CD4-positive, alpha-beta T cell treated with Interleukin-4 for 1 hour (primary cell): Measurements from ENCODE around the gene DEUP1.

Experiments used
- DNase-seq, 2 donors: peaks; one replicate each; pipeline ENCODE4 v3.0.0-alpha.2; 2020 to 2022

DEUP1 gene

GRCh38 chr11:93480756-93481155 lies 150.2 kb downstream of the DEUP1 start:
- no peak for DNase-seq

GRCh38 chr11:93481279-93481678 lies 150.7 kb downstream of the DEUP1 start:
- DNase-seq = no peak

- no peak for DNase-seq
Observed at GRCh38 chr11:93481696-93482095, 151.2 kb downstream of the DEUP1 start.

- no peak for DNase-seq
Observed at GRCh38 chr11:93482556-93482955, 152.0 kb downstream of the DEUP1 start.

GRCh38 chr11:93484716-93485115 lies 154.2 kb downstream of the DEUP1 start:
- DNase-seq = no peak

- no peak for DNase-seq
Observed at GRCh38 chr11:93485983-93486382, 155.4 kb downstream of the DEUP1 start.

- no peak for DNase-seq
Observed at GRCh38 chr11:93487032-93487483, 156.5 kb downstream of the DEUP1 start.
